Prostate gland (tissue), 2 donors: ENCODE measurements around the gene ANKRD33. TPM values are rescaled to one million over a fixed set of nuclear protein-coding genes. Genes with fewer than 3 reads are reported as not detected.

Experiments
- DNase-seq: peaks from one replicate; pipeline ENCODE4 v3.0.0-alpha.2; 2019; ENCODE audit warnings: low spot score
- H3K27ac ChIP-seq, 2 donors: fragments of 200-600 bp; sonication (generic); 2 replicates each; pipeline ENCODE4 v1.5.1; 2017 to 2019
- H3K27me3 ChIP-seq: fragments of 200-600 bp; sonication (generic); replicated peaks from 2 replicates; pipeline ENCODE4 v1.5.1; 2019; ENCODE audit not compliant: insufficient read depth
- H3K36me3 ChIP-seq, 2 donors: fragments of 200-600 bp; sonication (generic); 1 replicate in 1 of 2; 2 replicates in 1 of 2; pipeline versions ENCODE4 v1.5.1 to v1.8.1; 2017 to 2019
- H3K4me1 ChIP-seq: fragments of 200-600 bp; sonication (generic); replicated peaks from 2 replicates; pipeline ENCODE4 v1.5.1; 2019
- H3K4me3 ChIP-seq, 2 donors: fragments of 200-600 bp; sonication (generic); 2 replicates each; pipeline ENCODE4 v1.5.1; 2017 to 2019
- H3K9me3 ChIP-seq: fragments of 200-600 bp; sonication (generic); 2 replicates; pipeline ENCODE4 v1.5.1; 2017
- CTCF ChIP-seq, 4 experiments: fragments of 200-600 bp in 2 of 4; fragments of 450-650 bp in 2 of 4; sonication (generic) in 2 of 4; IDR thresholded peaks; 1 replicate in 3 of 4; 2 replicates in 1 of 4; pipeline ENCODE4 v1.5.1; 2016 to 2019; ENCODE audit warnings: antibody characterized with exemption in 4 of 4, mild to moderate bottlenecking in 2 of 4, moderate library complexity in 2 of 4
- POLR2A ChIP-seq: fragments of 450-650 bp; IDR thresholded peaks from one replicate; pipeline ENCODE4 v1.6.1; 2016; ENCODE audit warnings: antibody characterized with exemption, mild to moderate bottlenecking
- POLR2AphosphoS5 ChIP-seq: sonication (generic); formaldehyde crosslinking; IDR thresholded peaks from one replicate; pipeline ENCODE4 v1.6.1; 2017; ENCODE audit warnings: antibody characterized with exemption
- WGBS: methylation state at CpG from one replicate; pipeline ENCODE4 v1.1.5; 2018; 5-methylcytosine and 5-hydroxymethylcytosine counted together
- intact Hi-C: fragments of 100-400 bp; cut with DNase I; formaldehyde crosslinking; loops from one replicate; pipeline ENCODE4 v1.14.2; 2022
- total RNA-seq, 2 donors: library from RNA; depleted of rRNA; stranded (reverse); fragments of >200 nt; gene quantifications; one replicate each; pipeline ENCODE4 v1.1.0, GENCODE V29; 2016

The ANKRD33 gene
- total RNA-seq, 2 donors from 2014 or later: not detected

- intact Hi-C loops: no loop called here
- no peak overlapping the region for H3K4me3 ChIP-seq
- no peaks in the 10 kb centered on the region for H3K4me1 ChIP-seq
- H3K36me3 ChIP-seq: no peaks in the 10 kb centered on the region
- H3K27me3 ChIP-seq: no peaks in the 10 kb centered on the region
- TF ChIP-seq POLR2A (no peak), CTCF (IDR thresholded peaks at IDR 0.05) (no peak), POLR2AphosphoS5 (no peak)
- peak overlapping the region; percentile 21 to 27 for H3K27ac ChIP-seq
- no peaks in the 10 kb centered on the region for H3K9me3 ChIP-seq
- no peak for DNase-seq
- WGBS: 54% methylated on average over 3 of the region's 3 CpGs
These were observed 22.8 kb downstream of the ANKRD33 start for GRCh38 chr12:51910691-51911090.

GRCh38 chr12:51911307-51911706, 23.4 kb downstream of the ANKRD33 start:
- H3K4me3 ChIP-seq: no peak overlapping the region
- H3K9me3 ChIP-seq: no peaks in the 10 kb centered on the region
- WGBS: 67% methylated on average over 6 of the region's 6 CpGs
- intact Hi-C loops: no loop called here
- H3K36me3 ChIP-seq: no peaks in the 10 kb centered on the region
- TF ChIP-seq CTCF (IDR thresholded peaks at IDR 0.05) (no peak), POLR2AphosphoS5 (no peak), POLR2A (no peak)
- DNase-seq: no peak
- no peaks in the 10 kb centered on the region for H3K27me3 ChIP-seq
- H3K4me1 ChIP-seq: no peaks in the 10 kb centered on the region
- peak overlapping the region in 1 of 2 donors; percentile 21 for H3K27ac ChIP-seq

GRCh38 chr12:51911788-51912711, 24.1 kb downstream of the ANKRD33 start:
- intact Hi-C loops: no loop called here
- no peak for DNase-seq

GRCh38 chr12:51913071-51914033, 25.4 kb downstream of the ANKRD33 start:
- Histone ChIP-seq H3K4me1 (no peaks in the 10 kb centered on the region), H3K27ac (no peak overlapping the region), H3K9me3 (no peaks in the 10 kb centered on the region), H3K27me3 (no peaks in the 10 kb centered on the region), H3K36me3 (no peaks in the 10 kb centered on the region), H3K4me3 (no peak overlapping the region)
- no peak for DNase-seq
- TF ChIP-seq POLR2AphosphoS5 (no peak), CTCF (IDR thresholded peaks at IDR 0.05) (no peak), POLR2A (no peak)
- intact Hi-C loops: no loop called here
- 83% methylated on average over 30 of the region's 30 CpGs for WGBS

More at GRCh38 chr12:51911788-51912711, 24.1 kb downstream of the ANKRD33 start:
- no peak overlapping the region for H3K4me3 ChIP-seq
- H3K36me3 ChIP-seq: no peaks in the 10 kb centered on the region
- H3K4me1 ChIP-seq: no peaks in the 10 kb centered on the region
- H3K27me3 ChIP-seq: no peaks in the 10 kb centered on the region
- TF ChIP-seq CTCF (IDR thresholded peaks at IDR 0.05) (no peak), POLR2AphosphoS5 (no peak), POLR2A (no peak)
- H3K9me3 ChIP-seq: no peaks in the 10 kb centered on the region
- peak overlapping the region in 1 of 2 donors; percentile 21 for H3K27ac ChIP-seq
- 92% methylated on average over 8 of the region's 8 CpGs for WGBS
